Left ventricle myocardium inferior (tissue), 1 donor: Measurements from ENCODE around the gene NEDD4L. TPM values are rescaled to one million over a fixed set of nuclear protein-coding genes. Genes with fewer than 3 reads are reported as not detected.

Experiments used
- DNase-seq: peaks from one replicate; pipeline ENCODE4 v3.0.0-alpha.2; 2020
- H3K27ac ChIP-seq: fragments of 200-600 bp; replicated peaks from 2 replicates; pipeline ENCODE4 v1.8.0; 2021
- H3K27me3 ChIP-seq: fragments of 200-600 bp; 2 replicates; pipeline ENCODE4 v1.8.0; 2021; ENCODE audit warnings: low read depth
- H3K36me3 ChIP-seq: fragments of 200-600 bp; 2 replicates; pipeline ENCODE4 v1.8.0; 2021
- H3K4me1 ChIP-seq: fragments of 200-600 bp; 2 replicates; pipeline ENCODE4 v1.8.0; 2021
- H3K4me3 ChIP-seq: fragments of 200-600 bp; 2 replicates; pipeline ENCODE4 v1.8.0; 2021; ENCODE audit warnings: mild to moderate bottlenecking, moderate library complexity
- H3K9me3 ChIP-seq: fragments of 200-600 bp; replicated peaks from 2 replicates; pipeline ENCODE4 v1.8.0; 2021
- intact Hi-C: fragments of 100-400 bp; cut with micrococcal nuclease; formaldehyde crosslinking; loops from one replicate; pipeline ENCODE4 v1.11.0; 2022
- total RNA-seq: library from RNA; stranded (reverse); fragmentation: NEBNext Ultra II Directional; extraction: Animal tissue kit (Norgen Biotek cat#: 25700); gene quantifications from one replicate; pipeline ENCODE4 v1.2.1, GENCODE V29; 2021
- TF ChIP-seq, protein P1 (sequence below): fragments of 200-600 bp; IDR thresholded peaks from 2 replicates; pipeline ENCODE4 v1.8.0; 2021; ENCODE audit warnings: antibody characterized with exemption, mild to moderate bottlenecking, borderline replicate concordance
- donor health status: DM: no; HTN: yes; CAD: no; lungs with severe emphysema.

The NEDD4L gene
- total RNA-seq, 1 donor from 2014 or later, result 45.8 TPM

DNA sequence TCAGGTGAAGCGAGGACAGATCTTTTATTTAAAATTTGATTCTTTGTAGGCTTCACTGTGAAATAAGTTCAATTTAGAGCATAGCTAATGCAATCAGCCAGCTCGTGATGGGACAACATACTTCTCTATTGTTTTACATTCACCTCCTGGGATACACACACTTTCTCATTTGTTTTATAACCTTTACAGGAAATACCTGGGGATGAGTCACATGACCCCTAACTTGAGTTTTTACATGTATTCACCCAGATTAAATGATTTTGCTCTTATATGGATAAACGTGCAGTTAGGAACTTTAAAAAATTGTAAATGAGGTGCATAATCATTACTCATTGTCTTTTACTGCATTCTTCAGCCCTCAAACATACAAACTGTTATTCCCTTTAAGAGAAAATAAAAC is 152.1 kb downstream of the NEDD4L start:
- no peaks in the 10 kb centered on the region for H3K9me3 ChIP-seq
- no peaks in the 10 kb centered on the region for H3K27me3 ChIP-seq
- no peaks in the 10 kb centered on the region for H3K36me3 ChIP-seq
- intact Hi-C loops, result loop anchor here (10.0 kb wide), 1 partner anchor 129 kb away; no protein-coding TSS in a partner anchor
- DNase-seq, result no peak
- TF ChIP-seq, protein P1, sequence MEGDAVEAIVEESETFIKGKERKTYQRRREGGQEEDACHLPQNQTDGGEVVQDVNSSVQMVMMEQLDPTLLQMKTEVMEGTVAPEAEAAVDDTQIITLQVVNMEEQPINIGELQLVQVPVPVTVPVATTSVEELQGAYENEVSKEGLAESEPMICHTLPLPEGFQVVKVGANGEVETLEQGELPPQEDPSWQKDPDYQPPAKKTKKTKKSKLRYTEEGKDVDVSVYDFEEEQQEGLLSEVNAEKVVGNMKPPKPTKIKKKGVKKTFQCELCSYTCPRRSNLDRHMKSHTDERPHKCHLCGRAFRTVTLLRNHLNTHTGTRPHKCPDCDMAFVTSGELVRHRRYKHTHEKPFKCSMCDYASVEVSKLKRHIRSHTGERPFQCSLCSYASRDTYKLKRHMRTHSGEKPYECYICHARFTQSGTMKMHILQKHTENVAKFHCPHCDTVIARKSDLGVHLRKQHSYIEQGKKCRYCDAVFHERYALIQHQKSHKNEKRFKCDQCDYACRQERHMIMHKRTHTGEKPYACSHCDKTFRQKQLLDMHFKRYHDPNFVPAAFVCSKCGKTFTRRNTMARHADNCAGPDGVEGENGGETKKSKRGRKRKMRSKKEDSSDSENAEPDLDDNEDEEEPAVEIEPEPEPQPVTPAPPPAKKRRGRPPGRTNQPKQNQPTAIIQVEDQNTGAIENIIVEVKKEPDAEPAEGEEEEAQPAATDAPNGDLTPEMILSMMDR, result no peak
- peak overlapping the region; percentile 64 for H3K4me3 ChIP-seq
- peaks cover 36% of the 10 kb centered on the region for H3K4me1 ChIP-seq
- H3K27ac ChIP-seq, result no peak overlapping the region

DNA sequence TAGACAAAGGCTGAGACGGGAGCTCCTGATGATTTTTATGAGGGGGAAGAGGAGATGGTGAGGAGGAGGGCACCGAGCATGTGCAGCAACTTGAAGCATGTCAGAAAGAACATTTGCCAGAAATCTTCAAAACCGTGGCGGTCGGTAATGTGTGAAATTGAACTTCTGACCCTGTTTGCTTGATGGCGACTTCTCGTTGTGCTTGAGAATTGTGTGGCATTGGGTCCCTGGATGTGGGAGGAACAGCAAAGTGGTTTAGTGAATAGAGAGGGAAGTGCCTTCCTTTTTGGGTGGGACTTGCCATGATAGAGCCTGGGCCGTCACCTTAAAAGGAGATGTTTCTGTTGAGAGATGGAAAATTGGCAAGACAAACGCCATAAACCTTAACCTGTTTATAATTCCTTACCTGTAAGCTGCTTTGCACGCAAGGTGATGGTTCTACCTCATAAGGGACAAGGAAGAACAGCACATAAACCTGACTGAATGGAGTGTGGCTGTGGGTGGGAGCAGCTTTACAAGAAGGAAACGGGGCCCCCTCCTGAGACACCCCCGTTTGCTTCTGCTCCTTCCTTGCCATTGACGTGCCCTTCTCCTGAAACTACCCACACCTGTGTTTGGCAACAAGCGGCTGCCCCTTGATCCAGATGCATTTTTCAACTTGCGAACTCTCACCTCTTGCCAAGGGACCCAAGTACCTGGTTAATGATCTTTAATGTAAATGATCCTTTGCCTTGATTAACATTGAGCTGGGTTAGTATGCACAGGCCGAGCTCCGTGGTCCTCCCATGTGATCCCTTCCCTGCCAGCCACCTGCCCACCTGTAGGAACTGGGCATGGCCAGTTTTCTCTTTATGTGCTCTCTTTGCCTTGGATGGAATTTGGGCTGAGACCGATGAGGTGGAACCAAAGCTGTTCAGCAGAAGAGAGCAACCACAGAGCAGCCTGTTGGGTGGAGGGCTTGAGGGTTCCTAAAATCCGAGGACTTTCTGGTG is 153.2 kb downstream of the NEDD4L start:
- intact Hi-C loops, result loop anchor here (10.0 kb wide), 1 partner anchor 128 kb away; no protein-coding TSS in a partner anchor
- H3K27me3 ChIP-seq, result no peaks in the 10 kb centered on the region
- H3K4me3 ChIP-seq, result no peak overlapping the region
- peaks cover 43% of the 10 kb centered on the region for H3K4me1 ChIP-seq
- DNase-seq, result no peak
- no peak overlapping the region for H3K27ac ChIP-seq
- TF ChIP-seq, protein P1, result no peak
- H3K9me3 ChIP-seq, result no peaks in the 10 kb centered on the region
- no peaks in the 10 kb centered on the region for H3K36me3 ChIP-seq

DNA sequence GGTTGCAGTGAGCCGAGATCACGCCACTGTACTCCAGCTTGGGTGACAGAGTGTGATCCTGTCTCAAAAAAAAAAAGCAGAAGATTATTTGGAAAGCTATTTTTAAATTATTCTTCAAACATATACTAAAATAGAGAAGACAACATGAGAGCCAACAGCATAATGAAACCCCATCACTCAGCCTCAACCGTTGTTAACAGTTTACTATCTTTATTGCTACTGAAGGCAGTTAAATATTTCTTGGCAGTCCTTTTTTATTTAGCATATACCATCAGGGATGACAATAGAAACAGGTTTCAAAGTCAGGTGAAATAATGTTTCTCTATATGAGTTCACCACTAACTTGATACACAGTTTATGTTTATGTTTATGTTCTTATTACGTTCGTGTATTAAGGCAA is 157.2 kb downstream of the NEDD4L start:
- TF ChIP-seq, protein P1, result no peak
- H3K36me3 ChIP-seq, result no peaks in the 10 kb centered on the region
- H3K27ac ChIP-seq, result peak overlapping the region; percentile 50
- H3K27me3 ChIP-seq, result no peaks in the 10 kb centered on the region
- H3K4me1 ChIP-seq, result peaks cover 25% of the 10 kb centered on the region
- no peak overlapping the region for H3K4me3 ChIP-seq
- intact Hi-C loops, result no loop called here
- H3K9me3 ChIP-seq, result no peaks in the 10 kb centered on the region
- no peak for DNase-seq

DNA sequence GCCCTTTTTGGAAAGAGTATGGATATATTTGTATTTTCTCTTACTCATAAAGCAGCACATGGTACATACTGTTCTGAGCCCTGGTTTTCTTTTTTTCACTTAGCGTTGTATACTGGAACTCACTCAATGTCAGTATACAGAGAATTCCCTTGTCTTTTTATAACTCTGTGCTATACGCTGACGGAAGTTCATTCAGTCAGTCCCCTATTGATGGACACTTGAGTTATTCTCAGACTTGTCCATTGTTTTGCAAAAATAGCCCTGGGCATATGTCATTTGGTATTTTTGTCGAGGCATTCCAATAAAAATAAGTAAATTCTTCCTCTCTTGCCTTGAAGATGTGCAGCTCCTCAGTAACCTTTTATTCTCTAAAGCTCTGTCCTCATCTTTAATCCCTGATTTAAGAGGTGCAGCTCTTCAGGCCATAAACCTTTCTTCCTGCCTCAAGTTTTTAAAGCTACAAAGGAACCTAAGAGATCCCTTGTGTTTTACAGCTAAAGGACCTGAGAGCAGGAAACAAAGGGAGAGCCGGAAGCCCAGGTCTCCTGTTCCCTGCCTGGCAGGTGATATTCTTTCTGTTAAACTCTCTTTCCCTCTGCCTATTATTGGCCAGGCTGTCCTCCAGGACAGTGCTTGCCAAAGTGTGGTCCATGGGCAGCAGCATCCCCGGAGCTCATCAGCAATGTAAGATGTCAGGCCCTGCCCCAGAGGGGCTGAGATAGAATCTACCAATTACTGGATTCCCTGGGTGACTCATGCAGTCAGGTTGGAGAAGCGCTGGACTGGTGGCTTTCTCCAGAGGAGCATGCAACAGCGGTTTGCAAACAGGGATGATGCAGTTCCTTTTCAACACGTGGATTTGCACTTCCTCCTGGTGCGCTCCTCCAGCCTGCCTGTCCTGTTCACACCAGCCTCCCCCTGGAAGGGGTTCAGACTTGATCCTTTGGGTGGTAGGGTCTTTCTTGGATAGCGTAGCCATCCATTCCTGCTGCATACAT is 158.0 kb downstream of the NEDD4L start:
- H3K4me1 ChIP-seq, result peaks cover 25% of the 10 kb centered on the region
- no peak overlapping the region for H3K4me3 ChIP-seq
- intact Hi-C loops, result no loop called here
- H3K36me3 ChIP-seq, result no peaks in the 10 kb centered on the region
- TF ChIP-seq, protein P1, result no peak
- no peaks in the 10 kb centered on the region for H3K27me3 ChIP-seq
- no peak for DNase-seq
- no peaks in the 10 kb centered on the region for H3K9me3 ChIP-seq
- peak overlapping the region; percentile 50 for H3K27ac ChIP-seq

DNA sequence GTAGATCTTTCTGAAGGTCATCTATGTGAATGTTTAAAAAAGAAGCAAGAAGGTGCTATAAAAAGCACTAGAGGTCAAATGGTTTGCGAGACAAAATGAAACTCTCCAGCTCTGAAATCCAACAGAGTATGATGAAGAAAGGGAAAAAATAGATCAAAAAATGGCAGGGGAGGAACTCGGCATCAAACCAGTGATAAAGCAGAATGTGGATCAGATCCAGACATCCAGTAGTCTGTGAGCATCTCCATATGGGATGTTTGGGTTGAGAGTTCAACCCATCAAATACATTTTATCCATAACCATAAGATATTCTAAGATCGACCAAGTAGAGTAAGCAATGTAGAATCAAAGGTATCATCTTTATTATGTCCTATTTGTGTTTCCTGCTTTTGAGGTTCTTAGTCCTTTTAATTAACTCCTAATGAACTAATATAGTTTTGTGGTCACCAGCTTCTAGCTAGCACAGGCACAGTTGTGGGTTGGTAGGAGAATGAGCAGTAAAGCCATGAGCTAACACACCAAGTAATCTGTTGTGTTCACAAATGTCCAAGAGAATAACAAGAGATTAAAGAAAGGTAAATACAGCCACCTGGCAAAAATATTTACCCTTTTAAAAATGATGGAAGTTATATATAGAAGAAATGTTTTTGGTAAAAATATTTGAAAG is 160.9 kb downstream of the NEDD4L start:
- no peaks in the 10 kb centered on the region for H3K27me3 ChIP-seq
- peaks cover 44% of the 10 kb centered on the region for H3K4me1 ChIP-seq
- H3K36me3 ChIP-seq, result no peaks in the 10 kb centered on the region
- H3K9me3 ChIP-seq, result no peaks in the 10 kb centered on the region
- TF ChIP-seq, protein P1, result no peak
- no peak overlapping the region for H3K4me3 ChIP-seq
- intact Hi-C loops, result no loop called here
- H3K27ac ChIP-seq, result no peak overlapping the region
- no peak for DNase-seq
